Testis (tissue), 2 donors: Measurements from ENCODE around the gene DNAJC3.

Source experiments
- CTCF ChIP-seq, 3 experiments: fragments of 450-650 bp in 2 of 3; fragments of 200-600 bp in 1 of 3; sonication (generic) in 1 of 3; IDR thresholded peaks; one replicate each; pipeline ENCODE4 v1.5.1; 2016 to 2019; ENCODE audit warnings: antibody characterized with exemption in 3 of 3, mild to moderate bottlenecking in 2 of 3, moderate library complexity in 1 of 3
- POLR2A ChIP-seq: fragments of 450-650 bp; IDR thresholded peaks from one replicate; pipeline ENCODE4 v1.6.1; 2017; ENCODE audit warnings: antibody characterized with exemption, mild to moderate bottlenecking, moderate library complexity

GRCh38 chr13:95628488-95628887 is 48.5 kb upstream of the DNAJC3 start:
- no peak for TF ChIP-seq POLR2A
- no peak for TF ChIP-seq CTCF (IDR thresholded peaks at IDR 0.05)
